Measurements from ENCODE around the gene OOSP1. TPM values are rescaled to one million over a fixed set of nuclear protein-coding genes. Genes with fewer than 3 reads are reported as not detected.

The OOSP1 gene
- total and polyA plus RNA-seq, 2 of the 8 experiments (the other 6 are each of a cell fraction or from before 2014, with no cell fraction given), result not detected

- TF ChIP-seq KDM4A (IDR thresholded peaks at IDR 0.05; ENCODE audit: low read depth, low read length, severe bottlenecking) (no peak), GABPA (IDR thresholded peaks at IDR 0.05; ENCODE audit: borderline replicate concordance, insufficient read depth, low read length) (no peak), BRCA1 (IDR thresholded peaks at IDR 0.05; ENCODE audit: low read depth, low read length) (no peak), MAFK (IDR thresholded peaks at IDR 0.05; ENCODE audit: low read depth, low read length) (no peak)
Observed at GRCh38 chr11:59923813-59924212, 14.4 kb upstream of the OOSP1 start (continued).

All from H1 (cell line).